ENCODE measurements around the gene NNT.
"Not testable (repeated sequence)": the region's sequence is repeated elsewhere in the genome, so short reads cannot be mapped to it uniquely, and the experiment has no call there.

NNT gene

GRCh38 chr5:43583724-43584123 is 19.3 kb upstream of the NNT start:
- DNase-seq (ENCODE audit: low read depth in 2 of 2): no peak

GRCh38 chr5:43584166-43584699 is 18.7 kb upstream of the NNT start:
- DNase-seq (ENCODE audit: low read depth in 2 of 2): no peak

- no peak for DNase-seq (ENCODE audit: low read depth in 2 of 2)
Observed at GRCh38 chr5:43588842-43589241, 14.1 kb upstream of the NNT start.

GRCh38 chr5:43589310-43589709 is 13.7 kb upstream of the NNT start:
- DNase-seq (ENCODE audit: low read depth in 2 of 2): no peak

GRCh38 chr5:43590700-43591099 is 12.3 kb upstream of the NNT start:
- no peak for DNase-seq (ENCODE audit: low read depth in 2 of 2)

- no peak for DNase-seq (ENCODE audit: low read depth in 2 of 2)
Observed at GRCh38 chr5:43592363-43592762, 10.6 kb upstream of the NNT start.

- DNase-seq (ENCODE audit: low read depth in 2 of 2): not testable (repeated sequence)
Observed at GRCh38 chr5:43598927-43599326, 4.1 kb upstream of the NNT start.

GRCh38 chr5:43601454-43602260 is 1.3 kb upstream of the NNT start:
- DNase-seq (ENCODE audit: low read depth in 2 of 2): no peak

GRCh38 chr5:43603344-43604217 is 601 bp downstream of the NNT start:
- peak; percentile 37 to 63 for DNase-seq (ENCODE audit: low read depth in 2 of 2)

- no peak for DNase-seq (ENCODE audit: low read depth in 2 of 2)
Observed at GRCh38 chr5:43604699-43605098, 1.7 kb downstream of the NNT start.

- no peak for DNase-seq (ENCODE audit: low read depth in 2 of 2)
Observed at GRCh38 chr5:43606351-43606750, 3.4 kb downstream of the NNT start.

GRCh38 chr5:43608406-43608805 is 5.4 kb downstream of the NNT start:
- no peak for DNase-seq (ENCODE audit: low read depth in 2 of 2)

- no peak for DNase-seq (ENCODE audit: low read depth in 2 of 2)
Observed at GRCh38 chr5:43609752-43610151, 6.8 kb downstream of the NNT start.

- no peak for DNase-seq (ENCODE audit: low read depth in 2 of 2)
Observed at GRCh38 chr5:43613370-43613769, 10.4 kb downstream of the NNT start.

- no peak for DNase-seq (ENCODE audit: low read depth in 2 of 2)
Observed at GRCh38 chr5:43615445-43616184, 12.6 kb downstream of the NNT start.

GRCh38 chr5:43616535-43616934 is 13.6 kb downstream of the NNT start:
- no peak for DNase-seq (ENCODE audit: low read depth in 2 of 2)

GRCh38 chr5:43619380-43619779 is 16.4 kb downstream of the NNT start:
- DNase-seq (ENCODE audit: low read depth in 2 of 2): no peak

GRCh38 chr5:43619911-43620310 is 16.9 kb downstream of the NNT start:
- DNase-seq (ENCODE audit: low read depth in 2 of 2): no peak

- no peak for DNase-seq (ENCODE audit: low read depth in 2 of 2)
Observed at GRCh38 chr5:43620944-43621505, 18.0 kb downstream of the NNT start.

- no peak for DNase-seq (ENCODE audit: low read depth in 2 of 2)
Observed at GRCh38 chr5:43622074-43622473, 19.1 kb downstream of the NNT start.

- no peak for DNase-seq (ENCODE audit: low read depth in 2 of 2)
Observed at GRCh38 chr5:43623048-43623680, 20.2 kb downstream of the NNT start.

Measured in stimulated activated CD4-positive, alpha-beta T cell treated with anti-CD3 and anti-CD28 coated beads, Interleukin-12 subunit alpha, Interleukin-12 subunit beta, amount 100 ng/mL, for 24 hours (primary cell).